ENCODE measurements around the gene ACER3. TPM values are rescaled to one million over a fixed set of nuclear protein-coding genes. Genes with fewer than 3 reads are reported as not detected.

ACER3 gene
- total and polyA plus RNA-seq, 7 donors = 5.6 to 13.2 (median 9.4) TPM

GRCh38 chr11:76885390-76886097 is 24.8 kb downstream of the ACER3 start:
- Histone ChIP-seq H3K27ac (no peak overlapping the region), H3K9me3 (no peaks in the 10 kb centered on the region), H3K36me3 (no peaks in the 10 kb centered on the region), H3K4me1 (peaks cover 0 to 6% (median 0%) of the 10 kb centered on the region in 4 donors), H3K4me3 (no peak overlapping the region), H3K27me3 (no peaks in the 10 kb centered on the region)
- no peak for DNase-seq
- no peak for TF ChIP-seq EP300 (IDR thresholded peaks at IDR 0.05)
- no peak for TF ChIP-seq POLR2A (IDR thresholded peaks at IDR 0.05)
- no peak for TF ChIP-seq POLR2AphosphoS5 (IDR thresholded peaks at IDR 0.05)
- no peak for TF ChIP-seq CTCF (IDR thresholded peaks at IDR 0.05)
- WGBS, 2 donors = 85 to 92% methylated on average over 9 of the region's 9 CpGs
- intact Hi-C loops (cut with DNase I) = no loop called here

- Histone ChIP-seq H3K36me3 (no peaks in the 10 kb centered on the region), H3K4me3 (no peak overlapping the region), H3K4me1 (peaks cover 0 to 6% (median 0%) of the 10 kb centered on the region in 4 donors), H3K9me3 (no peaks in the 10 kb centered on the region), H3K27me3 (no peaks in the 10 kb centered on the region), H3K27ac (no peak overlapping the region)
- intact Hi-C loops (cut with DNase I) = no loop called here
- 54 to 74% methylated on average over 1 of the region's 1 CpG for WGBS, 2 donors
- no peak for DNase-seq
- no peak for TF ChIP-seq POLR2A (IDR thresholded peaks at IDR 0.05)
- TF ChIP-seq CTCF (IDR thresholded peaks at IDR 0.05) = no peak
- no peak for TF ChIP-seq POLR2AphosphoS5 (IDR thresholded peaks at IDR 0.05)
- no peak for TF ChIP-seq EP300 (IDR thresholded peaks at IDR 0.05)
Observed at GRCh38 chr11:76888989-76889388, 28.3 kb downstream of the ACER3 start.

- Histone ChIP-seq H3K36me3 (no peaks in the 10 kb centered on the region), H3K4me1 (peaks cover 0 to 6% (median 0%) of the 10 kb centered on the region in 4 donors), H3K27ac (no peak overlapping the region), H3K9me3 (no peaks in the 10 kb centered on the region), H3K4me3 (no peak overlapping the region), H3K27me3 (no peaks in the 10 kb centered on the region)
- intact Hi-C loops (cut with DNase I) = no loop called here
- DNase-seq = no peak
- WGBS, 2 donors = 94 to 100% methylated on average over 1 of the region's 1 CpG
- TF ChIP-seq CTCF (IDR thresholded peaks at IDR 0.05) (no peak), POLR2AphosphoS5 (IDR thresholded peaks at IDR 0.05) (no peak), EP300 (IDR thresholded peaks at IDR 0.05) (no peak), POLR2A (IDR thresholded peaks at IDR 0.05) (no peak)
Observed at GRCh38 chr11:76889411-76889975, 28.8 kb downstream of the ACER3 start.

- H3K27ac ChIP-seq = no peak overlapping the region
- no peak overlapping the region for H3K4me3 ChIP-seq
- no peak for TF ChIP-seq POLR2AphosphoS5 (IDR thresholded peaks at IDR 0.05)
- H3K27me3 ChIP-seq = no peaks in the 10 kb centered on the region
- H3K36me3 ChIP-seq = no peaks in the 10 kb centered on the region
- no peak for DNase-seq
- intact Hi-C loops (cut with DNase I) = no loop called here
- WGBS, 2 donors = 98 to 99% methylated on average over 3 of the region's 3 CpGs
- no peaks in the 10 kb centered on the region for H3K9me3 ChIP-seq
- peaks cover 0 to 4% (median 0%) of the 10 kb centered on the region in 4 donors for H3K4me1 ChIP-seq
Observed at GRCh38 chr11:76890329-76890728, 29.6 kb downstream of the ACER3 start.

- H3K27ac ChIP-seq = no peak overlapping the region
- H3K4me1 ChIP-seq = no peaks in the 10 kb centered on the region
- no peaks in the 10 kb centered on the region for H3K9me3 ChIP-seq
- H3K36me3 ChIP-seq = no peaks in the 10 kb centered on the region
- TF ChIP-seq POLR2A (IDR thresholded peaks at IDR 0.05) = no peak
- TF ChIP-seq POLR2AphosphoS5 (IDR thresholded peaks at IDR 0.05) = no peak
- no peak for TF ChIP-seq CTCF (IDR thresholded peaks at IDR 0.05)
- TF ChIP-seq EP300 (IDR thresholded peaks at IDR 0.05) = no peak
- no peak for DNase-seq
- intact Hi-C loops (cut with DNase I) = no loop called here
- H3K4me3 ChIP-seq = no peak overlapping the region
- no peaks in the 10 kb centered on the region for H3K27me3 ChIP-seq
Observed at GRCh38 chr11:76891285-76891684, 30.6 kb downstream of the ACER3 start.

Data from sigmoid colon (tissue), 7 donors.